ENCODE measurements around the gene FIGNL2. TPM values are rescaled to one million over a fixed set of nuclear protein-coding genes. Genes with fewer than 3 reads are reported as not detected.

The FIGNL2 gene
- total and polyA plus RNA-seq, 12 donors, result 0.22 to 0.69 (median 0.39) TPM

DNA sequence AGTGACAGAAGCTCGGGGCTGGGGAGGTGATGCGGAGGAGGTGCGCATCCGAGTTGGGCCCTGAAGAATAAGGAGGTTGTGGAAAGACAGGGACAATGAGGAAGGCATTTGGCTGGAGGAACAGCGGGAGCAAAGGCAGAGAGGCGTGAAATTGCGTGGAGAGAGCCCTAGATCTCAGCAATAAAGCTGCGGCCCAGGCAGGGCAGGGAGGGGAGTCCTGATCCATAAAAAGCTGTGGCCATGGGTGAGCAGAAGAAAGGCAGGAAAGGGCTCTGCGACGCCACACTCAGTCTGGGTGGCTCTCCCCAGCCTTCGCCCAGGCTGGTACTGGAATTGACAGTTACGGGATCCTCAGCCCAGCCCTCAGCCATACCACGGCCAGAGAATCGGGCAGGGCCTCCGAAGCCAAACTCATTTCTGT is 2.2 kb downstream of the FIGNL2 start:
- Histone ChIP-seq H3K27ac (peak overlapping the region in 7 of 10 donors; percentile 34 to 87 (median 80)), H3K27me3 (peaks cover 9 to 73% (median 57%) of the 10 kb centered on the region in 7 donors)
- 85 to 87% methylated on average over 15 of the region's 15 CpGs for WGBS, 2 donors

GRCh38 chr12:51845482-51845881 is 3.0 kb downstream of the FIGNL2 start:
- TF ChIP-seq CTCF (IDR thresholded peaks at IDR 0.05), result no peak
- DNase-seq (no peak), ATAC-seq (no peak)
- H3K9me3 ChIP-seq, result no peaks in the 10 kb centered on the region
- 78 to 82% methylated on average over 7 of the region's 7 CpGs for WGBS, 2 donors
- H3K36me3 ChIP-seq, result no peaks in the 10 kb centered on the region
- H3K4me3 ChIP-seq, result no peak overlapping the region
- H3K4me1 ChIP-seq, result peaks cover 7 to 39% (median 27%) of the 10 kb centered on the region in 9 donors
- no peak overlapping the region for H3K27ac ChIP-seq
- intact Hi-C loops (cut with DNase I), result no loop called here
- H3K27me3 ChIP-seq, result peaks cover 9 to 73% (median 57%) of the 10 kb centered on the region in 7 donors

More for the DNA sequence above, 2.2 kb downstream of the FIGNL2 start:
- ATAC-seq, result no peak
- no peak for TF ChIP-seq CTCF (IDR thresholded peaks at IDR 0.05)
- Histone ChIP-seq H3K4me1 (peaks cover 9 to 47% (median 35%) of the 10 kb centered on the region in 9 donors), H3K36me3 (no peaks in the 10 kb centered on the region), H3K9me3 (no peaks in the 10 kb centered on the region), H3K4me3 (peak overlapping the region in 5 of 10 donors; percentile 63 to 72 (median 67))
- intact Hi-C loops (cut with DNase I), result no loop called here
- DNase-seq, result no peak

DNA sequence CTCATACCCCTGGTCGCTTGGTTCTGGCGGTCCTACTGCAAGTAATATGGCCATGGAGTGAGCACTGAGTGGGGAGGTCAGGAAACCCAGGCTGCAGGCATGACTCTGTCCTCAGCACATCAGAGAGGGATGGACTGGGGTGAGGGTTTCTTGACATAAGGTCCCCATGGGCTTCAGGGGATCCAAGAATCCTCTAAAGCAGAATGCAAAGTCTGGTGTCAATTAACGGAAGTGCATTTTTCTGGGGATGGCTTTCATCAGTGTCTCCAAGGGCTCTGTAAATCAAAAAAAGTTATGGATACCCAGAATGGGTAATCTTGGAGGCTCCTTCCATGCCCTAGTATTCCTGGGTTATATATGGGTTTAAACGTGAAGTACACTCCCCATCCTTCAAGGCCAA is 3.7 kb downstream of the FIGNL2 start:
- H3K27me3 ChIP-seq, result peaks cover 9 to 73% (median 57%) of the 10 kb centered on the region in 7 donors
- no peaks in the 10 kb centered on the region for H3K9me3 ChIP-seq
- WGBS, 2 donors, result 91 to 93% methylated on average over 4 of the region's 4 CpGs

DNA sequence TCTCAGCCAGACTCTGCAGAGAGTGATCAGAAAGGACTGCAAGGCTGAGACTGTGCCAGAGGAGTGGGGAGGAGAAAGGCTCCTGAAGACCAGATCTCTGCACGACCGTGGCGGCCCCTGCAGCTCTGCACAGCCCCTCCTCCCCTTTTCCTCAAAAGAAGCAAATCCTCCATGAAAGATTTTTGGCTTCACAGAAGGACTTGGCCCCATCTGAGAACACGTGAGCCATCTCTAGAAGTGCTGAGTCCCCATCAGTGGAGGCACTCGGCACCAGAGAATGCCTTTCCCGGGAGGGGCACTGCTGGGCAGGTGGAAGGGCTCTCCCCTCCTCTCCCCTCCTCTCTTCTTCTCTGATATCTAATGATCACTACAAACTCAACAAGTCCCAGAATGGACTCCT is 6.8 kb downstream of the FIGNL2 start:
- TF ChIP-seq CTCF (IDR thresholded peaks at IDR 0.05), result no peak
- 45 to 61% methylated on average over 6 of the region's 6 CpGs for WGBS, 2 donors
- H3K27me3 ChIP-seq, result peaks cover 8 to 56% (median 41%) of the 10 kb centered on the region in 7 donors

More for the DNA sequence above, 3.7 kb downstream of the FIGNL2 start:
- intact Hi-C loops (cut with DNase I), result no loop called here
- Histone ChIP-seq H3K4me1 (peaks cover 6 to 37% (median 21%) of the 10 kb centered on the region in 9 donors), H3K27ac (no peak overlapping the region), H3K4me3 (no peak overlapping the region), H3K36me3 (no peaks in the 10 kb centered on the region)
- no peak for TF ChIP-seq CTCF (IDR thresholded peaks at IDR 0.05)
- ATAC-seq, result no peak
- DNase-seq, result no peak

More for the DNA sequence above, 6.8 kb downstream of the FIGNL2 start:
- intact Hi-C loops (cut with DNase I), result no loop called here
- Histone ChIP-seq H3K36me3 (no peaks in the 10 kb centered on the region), H3K4me3 (no peak overlapping the region), H3K4me1 (peaks cover 5 to 32% (median 21%) of the 10 kb centered on the region in 9 donors), H3K27ac (no peak overlapping the region), H3K9me3 (no peaks in the 10 kb centered on the region)
- ATAC-seq, result no peak
- no peak for DNase-seq

Data from heart right ventricle (tissue), 16 donors.